HG03439 (cell line): ENCODE results near the gene PDE4D.
"Not testable (repeated sequence)": the region's sequence is repeated elsewhere in the genome, so short reads cannot be mapped to it uniquely, and the experiment has no call there.

Experiments used
- ATAC-seq: cut with Tn5 transposase; IDR thresholded peaks from one replicate; pipeline ENCODE4 v1.9.1; 2021; ENCODE audit warnings: mild to moderate bottlenecking, moderate library complexity; ENCODE audit not compliant: unreplicated experiment

The PDE4D gene

GRCh38 chr5:59390989-59391388, 502.5 kb downstream of the PDE4D start:
- ATAC-seq, result no peak

GRCh38 chr5:59390074-59390659, 503.4 kb downstream of the PDE4D start:
- no peak for ATAC-seq

- no peak for ATAC-seq
Observed at GRCh38 chr5:59387127-59387526, 506.4 kb downstream of the PDE4D start.

- ATAC-seq, result no peak
Observed at GRCh38 chr5:59385700-59386099, 507.8 kb downstream of the PDE4D start.

GRCh38 chr5:59380350-59380951, 513.1 kb downstream of the PDE4D start:
- ATAC-seq, result peak; percentile 100

GRCh38 chr5:59374036-59374435, 519.5 kb downstream of the PDE4D start:
- ATAC-seq, result not testable (repeated sequence)

GRCh38 chr5:59371525-59372127, 521.9 kb downstream of the PDE4D start:
- peak; percentile 90 for ATAC-seq

GRCh38 chr5:59368951-59369350, 524.6 kb downstream of the PDE4D start:
- ATAC-seq, result no peak

- no peak for ATAC-seq
Observed at GRCh38 chr5:59367791-59368394, 525.6 kb downstream of the PDE4D start.

GRCh38 chr5:59366784-59367183, 526.7 kb downstream of the PDE4D start:
- ATAC-seq, result no peak

- ATAC-seq, result no peak
Observed at GRCh38 chr5:59362438-59362837, 531.1 kb downstream of the PDE4D start.

GRCh38 chr5:59361454-59361853, 532.1 kb downstream of the PDE4D start:
- ATAC-seq, result no peak

- no peak for ATAC-seq
Observed at GRCh38 chr5:59360130-59360555, 533.4 kb downstream of the PDE4D start.

GRCh38 chr5:59358005-59358861, 535.3 kb downstream of the PDE4D start:
- ATAC-seq, result no peak

- no peak for ATAC-seq
Observed at GRCh38 chr5:59357381-59357977, 536.0 kb downstream of the PDE4D start.

- ATAC-seq, result no peak
Observed at GRCh38 chr5:59356813-59357380, 536.6 kb downstream of the PDE4D start.

- no peak for ATAC-seq
Observed at GRCh38 chr5:59354811-59355210, 538.7 kb downstream of the PDE4D start.

GRCh38 chr5:59354274-59354673, 539.3 kb downstream of the PDE4D start:
- ATAC-seq, result no peak

- no peak for ATAC-seq
Observed at GRCh38 chr5:59351076-59351794, 542.3 kb downstream of the PDE4D start.

GRCh38 chr5:59348189-59348588, 545.3 kb downstream of the PDE4D start:
- no peak for ATAC-seq
